HepG2 (cell line): ENCODE measurements around the gene RFXANK. TPM values are rescaled to one million over a fixed set of nuclear protein-coding genes. Genes with fewer than 3 reads are reported as not detected.

ENCODE experiments used
- CBFB ChIP-seq: sonication (generic); formaldehyde crosslinking; IDR thresholded peaks from 2 replicates; pipeline ENCODE4 v1.4.0; 2020; ENCODE audit warnings: missing genetic modification reagents
- CBX1 ChIP-seq: IDR thresholded peaks from one replicate; pipeline ENCODE4 v1.6.1; 2016; ENCODE audit warnings: antibody characterized with exemption, low read depth
- DRAP1 ChIP-seq: IDR thresholded peaks from 2 replicates; pipeline ENCODE4 v1.6.1; 2016; ENCODE audit warnings: missing genetic modification reagents, missing compliant biosample characterization
- ELF4 ChIP-seq: sonication (generic); formaldehyde crosslinking; IDR thresholded peaks from 2 replicates; pipeline ENCODE4 v1.5.0; 2020; ENCODE audit warnings: missing genetic modification reagents, mild to moderate bottlenecking, moderate library complexity, borderline replicate concordance
- ESRRA ChIP-seq: sonication (generic); formaldehyde crosslinking; IDR thresholded peaks from 2 replicates; pipeline ENCODE4 v1.5.1; 2020; ENCODE audit warnings: mild to moderate bottlenecking, low read depth, missing genetic modification reagents
- GABPB1 ChIP-seq: IDR thresholded peaks from 2 replicates; pipeline ENCODE4 v1.6.1; 2016; ENCODE audit warnings: mild to moderate bottlenecking, missing genetic modification reagents, moderate library complexity, missing compliant biosample characterization
- HMGXB4 ChIP-seq, 2 experiments: sonication (generic) in 1 of 2; formaldehyde crosslinking in 1 of 2; IDR thresholded peaks; 2 replicates each; pipeline versions ENCODE4 v1.4.0 to v1.6.1; 2018 to 2020; ENCODE audit warnings: missing genetic modification reagents in 2 of 2, borderline replicate concordance in 1 of 2, low read depth in 1 of 2, mild to moderate bottlenecking in 1 of 2, missing biosample characterization in 1 of 2
- KAT7 ChIP-seq: IDR thresholded peaks from 2 replicates; pipeline ENCODE4 v1.6.1; 2018; ENCODE audit warnings: borderline replicate concordance, missing compliant biosample characterization
- KLF11 ChIP-seq: IDR thresholded peaks from 2 replicates; pipeline ENCODE4 v1.6.1; 2016; ENCODE audit warnings: missing compliant biosample characterization
- MZF1 ChIP-seq: sonication (generic); formaldehyde crosslinking; IDR thresholded peaks from 2 replicates; pipeline ENCODE4 v1.8.1; 2023; ENCODE audit warnings: mild to moderate bottlenecking, missing genetic modification reagents, borderline replicate concordance
- PPARG ChIP-seq: conservative IDR thresholded peaks from 2 replicates; pipeline ENCODE4 v1.6.1; 2016; ENCODE audit warnings: missing biosample characterization, missing genetic modification reagents
- SIN3B ChIP-seq: fragments of 150-350 bp; IDR thresholded peaks from 2 replicates; pipeline ENCODE4 v1.6.1; 2014; ENCODE audit warnings: low read length
- SIX4 ChIP-seq: sonication (generic); formaldehyde crosslinking; IDR thresholded peaks from 2 replicates; pipeline ENCODE4 v1.4.0; 2020; ENCODE audit warnings: missing genetic modification reagents
- SNRNP70 ChIP-seq: fragments of 200-400 bp; formaldehyde crosslinking; IDR thresholded peaks from 2 replicates; pipeline ENCODE4 v1.6.1; 2017; ENCODE audit warnings: mild to moderate bottlenecking, low read depth, low read length, moderate library complexity
- SP1 ChIP-seq, 2 experiments: fragments of 450-650 bp in 1 of 2; sonication (generic) in 1 of 2; formaldehyde crosslinking in 1 of 2; IDR thresholded peaks; 2 replicates each; pipeline versions ENCODE4 v1.4.0 to v1.6.1; 2016 to 2020; ENCODE audit warnings: missing genetic modification reagents in 1 of 2
- SRY ChIP-seq: sonication (generic); formaldehyde crosslinking; IDR thresholded peaks from 2 replicates; pipeline ENCODE4 v1.8.0; 2022; ENCODE audit warnings: mild to moderate bottlenecking, missing genetic modification reagents
- TP53 ChIP-seq: sonication (generic); formaldehyde crosslinking; conservative IDR thresholded peaks from 2 replicates; pipeline ENCODE4 v1.4.0; 2020; ENCODE audit warnings: missing genetic modification reagents
- ZBTB26 ChIP-seq: IDR thresholded peaks from 2 replicates; pipeline ENCODE4 v1.6.1; 2016; ENCODE audit warnings: missing compliant biosample characterization, missing genetic modification reagents, borderline replicate concordance
- ZNF12 ChIP-seq: sonication (generic); formaldehyde crosslinking; IDR thresholded peaks from 2 replicates; pipeline ENCODE4 v1.5.0; 2020; ENCODE audit warnings: missing genetic modification reagents
- ZNF317 ChIP-seq: sonication (generic); formaldehyde crosslinking; IDR thresholded peaks from 2 replicates; pipeline ENCODE4 v1.5.0; 2020; ENCODE audit warnings: mild to moderate bottlenecking, missing genetic modification reagents
- ZNF558 ChIP-seq: sonication (generic); formaldehyde crosslinking; IDR thresholded peaks from 2 replicates; pipeline ENCODE4 v1.9.0; 2022; ENCODE audit warnings: mild to moderate bottlenecking, missing genetic modification reagents, borderline replicate concordance
- ZNF678 ChIP-seq: sonication (generic); formaldehyde crosslinking; IDR thresholded peaks from 2 replicates; pipeline ENCODE4 v1.4.0; 2020; ENCODE audit warnings: mild to moderate bottlenecking, missing genetic modification reagents
- ZNF850 ChIP-seq: sonication (generic); formaldehyde crosslinking; conservative IDR thresholded peaks from 2 replicates; pipeline ENCODE4 v1.9.0; 2021; ENCODE audit warnings: mild to moderate bottlenecking, missing genetic modification reagents
- polyA plus RNA-seq, 8 experiments: library from polyadenylated mRNA; depleted of rRNA in 3 of 8; stranded (reverse) in 7 of 8; unstranded in 1 of 8; fragments of >200 nt; fragmentation: Illumina TruSeq in 4 of 8; extraction: Trizol in 4 of 8; gene quantifications; 2 replicates each; pipeline versions ENCODE4 v1.2.1 to v1.2.3, GENCODE V29; 2011 to 2016; ENCODE audit warnings: low read depth in 4 of 8, missing spikeins in 1 of 8, mixed read lengths in 1 of 8; ENCODE audit not compliant: insufficient read depth in 1 of 8
- total RNA-seq, 5 experiments: library from RNA; depleted of rRNA; stranded (reverse); fragments of >200 nt; fragmentation: Illumina TruSeq; extraction: Trizol; gene quantifications; 2 replicates each; pipeline ENCODE4 v1.2.3, GENCODE V29; 2016; ENCODE audit warnings: low read depth in 1 of 5
- TF ChIP-seq, protein P1 (sequence below): sonication (generic); formaldehyde crosslinking; IDR thresholded peaks from 2 replicates; pipeline ENCODE4 v1.9.0; 2022; ENCODE audit warnings: low read depth, missing genetic modification reagents

Gene RFXANK
- total and polyA plus RNA-seq, 2 of the 13 experiments (the other 11 are each of a cell fraction or from before 2014, with no cell fraction given), result 49.9 to 80.7 TPM

DNA sequence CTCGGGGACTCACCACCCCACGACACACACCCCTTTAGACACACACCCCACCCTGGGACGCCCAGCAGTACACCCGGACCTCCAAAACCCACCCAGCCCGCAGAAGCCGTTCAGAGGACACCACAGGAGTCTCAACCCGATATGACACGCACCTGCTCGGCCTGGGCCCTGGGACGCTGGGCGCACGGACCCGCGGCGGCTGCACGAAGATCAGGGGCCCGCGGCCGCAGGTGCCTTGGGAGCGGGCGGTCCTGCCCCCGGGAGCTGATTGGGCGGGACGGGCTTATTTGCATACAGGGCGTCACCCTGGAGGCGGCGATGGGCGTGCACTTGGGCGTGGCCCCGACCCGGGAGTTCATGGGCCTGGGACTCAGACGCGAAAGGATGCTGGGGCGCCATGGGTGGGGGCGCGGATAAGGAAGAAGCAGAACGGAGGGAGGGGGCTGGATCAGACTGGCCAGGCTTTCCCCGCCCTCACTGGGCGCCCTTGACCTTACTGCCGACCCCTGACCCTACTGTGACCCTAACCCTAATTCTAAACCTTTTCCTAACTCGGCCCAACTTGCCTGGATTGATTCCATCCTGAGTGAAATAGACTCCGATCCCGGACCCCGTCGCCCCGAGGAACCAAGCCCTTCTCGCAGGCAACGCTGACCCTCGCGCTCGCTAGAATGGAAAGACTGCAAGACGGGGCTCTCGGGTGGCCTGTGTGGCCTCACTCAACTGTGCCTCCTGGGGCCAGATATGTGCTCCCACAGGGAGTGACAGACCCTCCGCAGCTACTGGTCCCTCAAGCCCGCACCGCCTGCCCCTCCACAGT is 21.8 kb upstream of the RFXANK start, which contains the start of gene MEF2B (continued):
- TF ChIP-seq HMGXB4 (CRISPR knock-in tag; IDR thresholded peaks at IDR 0.05; ENCODE audit: borderline replicate concordance in 1 of 2, low read depth in 1 of 2) (no peak), PPARG (CRISPR knock-in tag) (no peak), CBX1 (no peak), ZNF317 (CRISPR knock-in tag) (no peak), SP1 (IDR thresholded peaks at IDR 0.05) (no peak), SP1 (CRISPR knock-in tag; IDR thresholded peaks at IDR 0.05) (peak; percentile 85), SIN3B (no peak), GABPB1 (CRISPR knock-in tag) (peak; percentile 58; the same call in 1 of the 2 replicates), ELF4 (no peak), SRY (CRISPR knock-in tag) (no peak), ZNF678 (CRISPR knock-in tag) (no peak), SNRNP70 (no peak), DRAP1 (peak; percentile 69), ESRRA (CRISPR knock-in tag) (no peak), KLF11 (CRISPR knock-in tag) (no peak), MZF1 (no peak), KAT7 (CRISPR knock-in tag) (no peak; the same call in 1 of the 2 replicates), ZNF12 (CRISPR knock-in tag) (no peak), TP53 (no peak), SIX4 (CRISPR knock-in tag) (no peak), ZBTB26 (CRISPR knock-in tag) (no peak), ZNF850 (no peak), CBFB (CRISPR knock-in tag) (no peak), ZNF558 (CRISPR knock-in tag) (no peak)
- TF ChIP-seq, protein P1, sequence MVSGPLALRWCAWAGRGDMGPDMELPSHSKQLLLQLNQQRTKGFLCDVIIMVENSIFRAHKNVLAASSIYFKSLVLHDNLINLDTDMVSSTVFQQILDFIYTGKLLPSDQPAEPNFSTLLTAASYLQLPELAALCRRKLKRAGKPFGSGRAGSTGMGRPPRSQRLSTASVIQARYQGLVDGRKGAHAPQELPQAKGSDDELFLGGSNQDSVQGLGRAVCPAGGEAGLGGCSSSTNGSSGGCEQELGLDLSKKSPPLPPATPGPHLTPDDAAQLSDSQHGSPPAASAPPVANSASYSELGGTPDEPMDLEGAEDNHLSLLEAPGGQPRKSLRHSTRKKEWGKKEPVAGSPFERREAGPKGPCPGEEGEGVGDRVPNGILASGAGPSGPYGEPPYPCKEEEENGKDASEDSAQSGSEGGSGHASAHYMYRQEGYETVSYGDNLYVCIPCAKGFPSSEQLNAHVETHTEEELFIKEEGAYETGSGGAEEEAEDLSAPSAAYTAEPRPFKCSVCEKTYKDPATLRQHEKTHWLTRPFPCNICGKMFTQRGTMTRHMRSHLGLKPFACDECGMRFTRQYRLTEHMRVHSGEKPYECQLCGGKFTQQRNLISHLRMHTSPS (CRISPR knock-in tag), result no peak
